OCI-LY3 (cell line): ENCODE results near the gene SHISA3.

Experiments
- CTCF ChIP-seq: fragments of 200-600, 300-600 bp; sonication (generic); IDR thresholded peaks from 2 replicates; pipeline ENCODE4 v1.5.1; 2014; ENCODE audit warnings: antibody characterized with exemption, low read length, low read depth
- EZH2phosphoT487 ChIP-seq: fragments of 200-600 bp; shearing (Covaris generic); IDR thresholded peaks from 2 replicates; pipeline ENCODE4 v1.6.1; 2018; ENCODE audit warnings: antibody characterized with exemption, mixed run types, low read depth

DNA sequence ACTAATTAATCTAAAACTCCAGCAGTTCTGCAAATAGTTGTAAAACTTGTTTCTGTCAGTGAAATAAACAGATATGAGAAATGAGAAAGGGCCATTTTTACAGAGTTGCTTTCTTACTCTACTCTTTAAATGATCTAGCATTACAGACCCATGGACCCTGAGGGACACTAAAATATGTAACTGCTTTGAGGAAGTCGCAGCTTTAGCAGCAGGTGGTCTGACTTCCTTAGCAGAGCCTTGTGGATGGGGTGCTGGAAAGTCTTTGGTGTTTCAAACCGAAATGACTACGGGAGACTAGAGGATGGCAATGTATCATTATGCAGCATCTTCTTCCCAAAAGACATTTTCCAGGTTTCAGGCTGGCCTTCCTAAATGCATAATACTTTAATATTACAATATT is 18.7 kb downstream of the SHISA3 start:
- TF ChIP-seq CTCF (no peak), EZH2phosphoT487 (no peak)
